Measurements from ENCODE around the gene LGR4. TPM values are rescaled to one million over a fixed set of nuclear protein-coding genes. Genes with fewer than 3 reads are reported as not detected.
A peak's percentile ranks its signal among the peaks of the same experiment; 100 is the strongest.

The LGR4 gene
- total and polyA plus RNA-seq, 2 of the 13 experiments (the other 11 are each of a cell fraction or from before 2014, with no cell fraction given) = 42.1 to 68.7 TPM

GRCh38 chr11:27362749-27363575 is 109.6 kb downstream of the LGR4 start, which contains the start of gene CCDC34 (continued):
- TF ChIP-seq ZNF749 (CRISPR knock-in tag; IDR thresholded peaks at IDR 0.05; ENCODE audit: borderline replicate concordance) (peak; percentile 95), TP53 (CRISPR knock-in tag; conservative IDR thresholded peaks at IDR 0.05) (0 out of 2 replicates have a peak, but pooled peaks have one; percentile 33), KDM5A (IDR thresholded peaks at IDR 0.05; ENCODE audit: borderline replicate concordance, low read length) (peak; percentile 53; the same call in 1 of the 2 replicates), ZNF704 (CRISPR knock-in tag; IDR thresholded peaks at IDR 0.05; ENCODE audit: borderline replicate concordance) (peak; percentile 95; the same call in 1 of the 2 replicates), BORCS8-MEF2B (CRISPR knock-in tag; IDR thresholded peaks at IDR 0.05) (peak; percentile 94; the same call in 1 of the 2 replicates), ZNF337 (CRISPR knock-in tag; IDR thresholded peaks at IDR 0.05; ENCODE audit: borderline replicate concordance, low read depth) (no peak; the same call in 1 of the 2 replicates), ZNF207 (IDR thresholded peaks at IDR 0.05; ENCODE audit: borderline replicate concordance) (no peak), GZF1 (CRISPR knock-in tag; IDR thresholded peaks at IDR 0.05) (peak; percentile 76; the same call in 1 of the 2 replicates), REL (CRISPR knock-in tag; conservative IDR thresholded peaks at IDR 0.05) (peak; percentile 90), ZNF232 (CRISPR knock-in tag; IDR thresholded peaks at IDR 0.05; ENCODE audit: borderline replicate concordance) (peak; percentile 82; the same call in 1 of the 2 replicates), ZNF556 (CRISPR knock-in tag; IDR thresholded peaks at IDR 0.05; ENCODE audit: borderline replicate concordance) (peak; percentile 79; the same call in 1 of the 2 replicates), ATF1 (CRISPR knock-in tag; IDR thresholded peaks at IDR 0.05) (no peak), ZNF792 (CRISPR knock-in tag; IDR thresholded peaks at IDR 0.05) (peak; percentile 74), ZNF674 (CRISPR knock-in tag; IDR thresholded peaks at IDR 0.05; ENCODE audit: low read depth) (no peak), HNF1A (IDR thresholded peaks at IDR 0.05; ENCODE audit: low read depth) (no peak), HNF1A (CRISPR knock-in tag; IDR thresholded peaks at IDR 0.05; ENCODE audit: borderline replicate concordance) (peak; percentile 78; the same call in 1 of the 2 replicates), KDM3A (CRISPR knock-in tag; IDR thresholded peaks at IDR 0.05; ENCODE audit: low read depth) (no peak; the same call in none of the 2 replicates)
- TF ChIP-seq, protein P1, sequence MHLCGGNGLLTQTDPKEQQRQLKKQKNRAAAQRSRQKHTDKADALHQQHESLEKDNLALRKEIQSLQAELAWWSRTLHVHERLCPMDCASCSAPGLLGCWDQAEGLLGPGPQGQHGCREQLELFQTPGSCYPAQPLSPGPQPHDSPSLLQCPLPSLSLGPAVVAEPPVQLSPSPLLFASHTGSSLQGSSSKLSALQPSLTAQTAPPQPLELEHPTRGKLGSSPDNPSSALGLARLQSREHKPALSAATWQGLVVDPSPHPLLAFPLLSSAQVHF (CRISPR knock-in tag; IDR thresholded peaks at IDR 0.05) = peak; percentile 58; the same call in 1 of the 2 replicates

Data from HepG2 (cell line).